GM19452 (cell line): Measurements from ENCODE around the gene MAT2B.

ENCODE experiments used
- ATAC-seq: cut with Tn5 transposase; IDR thresholded peaks from one replicate; pipeline ENCODE4 v1.9.1; 2021; ENCODE audit not compliant: unreplicated experiment

The MAT2B gene

GRCh38 chr5:163548649-163549048 is 43.2 kb downstream of the MAT2B start:
- ATAC-seq, result no peak

DNA sequence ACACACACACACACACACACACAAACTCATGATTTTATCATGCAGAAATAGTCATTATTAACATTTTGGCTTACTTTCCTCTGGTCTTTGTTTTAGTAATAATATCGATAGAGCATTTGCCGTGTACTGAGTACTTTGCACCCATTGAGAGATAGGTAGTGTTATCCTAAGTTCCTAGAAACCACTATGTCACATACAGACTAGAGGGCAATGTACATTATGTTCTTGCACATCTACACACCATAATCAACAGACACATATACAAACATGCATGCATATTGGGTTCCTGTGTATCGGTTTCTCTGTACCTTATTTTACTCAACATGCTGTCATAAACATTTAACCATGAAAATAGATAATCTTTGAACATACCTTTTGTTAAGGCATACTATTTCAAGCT is 45.7 kb downstream of the MAT2B start:
- ATAC-seq, result no peak

- ATAC-seq, result no peak
Measured at GRCh38 chr5:163552536-163552935, 47.1 kb downstream of the MAT2B start.

DNA sequence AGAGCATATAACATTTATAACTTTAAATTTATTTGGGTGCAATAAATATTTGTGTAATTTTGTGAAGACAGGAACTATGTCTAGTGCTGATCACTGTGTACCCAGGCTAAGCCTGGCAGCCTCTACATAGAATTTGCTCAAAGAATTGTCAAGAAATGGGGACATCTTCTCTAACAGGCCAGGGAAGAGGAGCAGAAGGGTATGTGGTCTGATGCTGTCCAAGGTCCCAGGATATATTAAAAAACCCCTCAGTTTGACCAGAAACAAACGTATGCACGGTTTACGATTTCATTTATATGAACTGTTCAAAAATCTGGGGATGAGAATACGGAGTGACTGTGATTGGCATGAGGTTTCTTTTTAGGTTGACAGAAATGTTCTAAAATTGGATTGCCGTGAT is 55.9 kb downstream of the MAT2B start:
- ATAC-seq, result no peak

DNA sequence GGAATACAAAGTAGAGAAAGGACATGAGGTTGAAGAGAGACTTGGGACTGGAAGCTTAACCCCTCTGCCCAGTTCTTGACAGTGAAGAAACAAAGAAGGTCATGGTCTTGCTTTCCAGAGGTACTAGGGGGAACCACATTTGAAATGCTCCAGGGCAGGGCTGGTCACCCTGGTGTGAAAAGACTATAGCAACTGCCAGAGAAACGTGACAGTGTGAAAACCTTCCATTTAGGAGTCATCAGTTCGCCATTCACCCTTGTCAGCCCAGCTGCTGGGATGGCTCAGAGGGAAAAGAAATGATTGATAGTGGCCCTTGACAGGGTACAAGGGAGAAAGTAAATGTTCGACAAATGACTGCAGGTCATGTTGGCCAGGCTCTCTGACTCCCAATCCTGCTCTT is 56.7 kb downstream of the MAT2B start:
- ATAC-seq, result no peak

DNA sequence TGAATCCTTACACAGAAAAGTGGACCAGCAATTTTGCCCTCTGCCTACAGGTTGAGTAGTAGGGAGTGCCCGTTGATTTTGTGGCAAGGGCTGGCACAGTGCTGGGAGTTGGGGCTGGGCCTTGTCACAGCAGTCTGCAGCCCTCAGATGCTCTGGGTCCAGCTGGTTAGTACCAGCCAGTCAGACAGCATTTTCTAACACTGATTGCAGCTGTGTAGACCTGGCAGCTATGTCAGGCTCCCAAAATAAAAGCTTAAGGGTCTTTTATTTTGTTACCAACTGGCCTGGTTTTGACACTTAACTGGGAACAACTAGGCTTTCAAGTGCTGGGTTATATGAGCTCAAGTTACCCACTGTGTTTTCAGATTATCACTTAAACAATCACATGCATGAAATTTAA is 57.7 kb downstream of the MAT2B start:
- no peak for ATAC-seq

DNA sequence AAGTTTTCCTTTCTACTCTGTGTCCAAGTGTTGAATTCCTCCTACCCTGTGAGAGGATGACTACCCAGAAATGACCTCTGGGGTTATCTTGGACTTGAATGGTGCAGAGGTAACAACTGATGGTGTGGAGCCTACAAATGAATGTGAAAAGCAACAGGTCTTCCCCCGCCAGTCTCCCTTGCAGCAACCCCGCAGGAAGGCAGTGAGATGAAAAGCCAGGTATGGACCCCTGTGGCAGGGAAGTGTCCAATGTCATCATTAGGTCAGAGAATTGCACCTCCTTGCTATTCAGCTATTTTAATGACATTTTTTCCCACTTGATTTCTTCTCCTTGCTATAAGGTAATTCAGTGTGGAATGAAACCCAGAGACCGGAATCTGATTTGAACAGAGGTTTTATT is 58.5 kb downstream of the MAT2B start:
- no peak for ATAC-seq

- ATAC-seq, result no peak
Measured at GRCh38 chr5:163564321-163564938, 59.0 kb downstream of the MAT2B start.

DNA sequence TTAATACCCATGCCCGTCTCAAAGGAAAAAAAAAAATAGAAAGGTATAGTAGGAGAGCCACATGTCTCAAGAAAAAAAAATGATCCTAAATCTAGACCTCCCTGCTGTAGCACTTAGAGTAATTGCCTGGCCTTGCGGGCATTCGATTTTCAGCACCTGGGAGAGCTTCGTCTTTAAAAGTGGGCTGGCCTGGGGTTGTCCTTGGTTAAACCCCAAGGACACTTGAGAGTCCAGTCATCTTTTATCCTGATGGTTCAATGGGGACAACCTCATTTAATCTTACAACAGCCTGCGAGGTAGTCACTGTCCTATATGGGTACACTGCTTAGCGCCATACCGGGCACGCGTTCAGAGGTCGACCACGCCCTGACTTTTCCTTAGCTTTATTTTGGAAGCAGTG is 60.1 kb downstream of the MAT2B start:
- ATAC-seq, result no peak

GRCh38 chr5:163565931-163566608 is 60.7 kb downstream of the MAT2B start:
- ATAC-seq, result peak; percentile 64

DNA sequence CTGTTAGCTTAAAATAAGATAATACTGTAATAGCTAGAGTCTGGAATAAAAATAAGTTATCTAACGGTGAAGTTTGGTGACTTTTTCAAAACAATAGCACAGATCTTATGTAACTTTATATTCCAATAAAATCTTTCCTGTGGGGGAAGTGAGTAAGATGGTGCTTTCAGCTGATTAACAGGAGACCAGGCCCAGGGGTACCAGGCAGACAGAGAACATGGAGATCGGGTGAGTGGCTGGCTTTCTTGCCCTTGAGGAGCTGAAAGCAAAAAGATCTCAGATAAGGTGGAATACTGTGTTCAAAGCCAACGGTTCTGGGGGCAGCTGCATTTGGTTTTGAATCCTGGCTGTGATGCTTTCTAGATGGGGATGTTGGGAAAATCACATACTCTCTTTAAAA is 61.3 kb downstream of the MAT2B start:
- ATAC-seq, result peak; percentile 12

- ATAC-seq, result no peak
Measured at GRCh38 chr5:163567811-163568210, 62.4 kb downstream of the MAT2B start.
